GM11168 (cell line): ENCODE data around the gene MUTYH.
"Not testable (repeated sequence)": the region's sequence is repeated elsewhere in the genome, so short reads cannot be mapped to it uniquely, and the experiment has no call there.

Experiments
- in situ Hi-C: fragments of 300-500 bp; cut with MboI; formaldehyde crosslinking; loops from one replicate; pipeline ENCODE4 v1.12.0; 2022; ENCODE audit warnings: low sequenced_read_pairs; ENCODE audit not compliant: unreplicated experiment

The MUTYH gene

DNA sequence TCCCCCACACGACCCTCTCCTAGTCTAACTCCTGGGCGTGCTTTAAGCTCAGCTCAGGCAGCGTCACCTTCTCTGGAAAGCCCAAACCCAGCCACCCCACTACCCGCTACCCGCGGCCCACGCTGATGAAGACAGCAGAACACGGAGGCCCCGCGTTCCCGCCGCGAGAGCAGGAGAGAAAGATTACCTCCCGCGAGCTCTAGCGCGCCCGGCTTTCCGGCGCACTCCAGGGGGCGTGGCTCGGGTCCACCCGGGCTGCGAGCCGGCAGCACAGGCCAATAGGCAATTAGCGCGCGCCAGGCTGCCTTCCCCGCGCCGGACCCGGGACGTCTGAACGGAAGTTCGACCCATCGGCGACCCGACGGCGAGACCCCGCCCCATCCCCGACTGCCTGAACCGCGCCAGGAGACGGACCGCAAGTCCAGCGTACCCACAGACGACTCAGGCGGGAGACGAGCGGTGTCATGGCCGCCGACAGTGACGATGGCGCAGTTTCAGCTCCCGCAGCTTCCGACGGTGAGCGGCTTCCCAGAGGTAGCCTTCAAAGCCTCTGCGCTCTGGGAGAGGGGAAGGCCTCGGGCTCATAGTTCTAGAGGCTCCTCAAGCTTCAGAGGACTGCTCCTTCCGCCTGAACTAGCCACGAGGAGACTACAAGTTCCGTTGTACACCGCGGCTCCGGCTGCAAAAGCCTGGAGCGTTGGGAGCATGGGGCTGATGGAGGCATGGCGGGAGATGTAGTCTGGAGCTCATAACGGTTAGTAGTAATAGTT is at the start of gene MUTYH, which contains the start of gene TOE1:
Gene MUTYH, minus strand, starts transcription at position 652 of the 770 bp plus-strand sequence. CDS start 5,935 bp downstream, outside the sequence.
Gene TOE1, plus strand, starts transcription at position 382 of the 770 bp plus-strand sequence. Its CDS starts 83 bp downstream, at position 465.
- in situ Hi-C loops: no loop called here

DNA sequence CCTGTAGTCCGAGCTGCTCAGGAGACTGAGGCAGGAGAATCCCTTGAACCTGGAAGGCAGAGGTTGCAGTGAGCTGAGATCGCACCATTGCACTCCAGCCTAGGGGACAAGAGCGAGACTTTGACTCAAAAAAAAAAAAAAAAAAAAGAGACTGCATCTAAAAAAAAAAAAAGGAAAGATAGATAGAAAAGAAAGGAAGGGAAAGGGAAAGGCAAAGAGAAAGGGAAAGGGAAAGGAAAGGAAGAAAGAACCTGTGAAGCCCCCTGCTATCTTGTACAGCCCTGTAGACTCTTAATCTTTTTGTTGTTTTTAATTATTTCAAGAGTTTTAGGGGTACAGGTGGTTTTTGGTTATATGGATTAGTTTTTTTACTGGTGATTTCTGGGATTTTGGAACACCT is 46.0 kb upstream of the MUTYH start:
- in situ Hi-C loops: no loop called here

DNA sequence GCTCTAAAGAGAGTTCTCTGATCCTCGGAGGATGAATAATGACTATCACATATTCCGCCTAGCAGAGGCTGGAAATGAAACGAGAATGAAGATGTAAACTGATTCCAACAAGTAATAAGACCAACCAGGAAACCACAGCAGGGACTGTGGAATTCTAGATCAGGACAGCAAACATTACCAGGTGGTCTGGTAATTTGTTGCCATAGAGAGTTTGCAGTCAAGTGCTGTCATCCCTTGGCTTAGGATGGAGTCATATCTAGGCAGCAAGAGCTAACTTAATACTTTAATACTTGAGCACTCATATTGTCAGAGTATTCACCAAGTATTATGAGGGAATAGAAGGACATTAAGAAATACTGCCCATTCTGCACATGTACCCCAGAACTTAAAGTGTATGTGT is 45.1 kb upstream of the MUTYH start:
- in situ Hi-C loops: no loop called here

DNA sequence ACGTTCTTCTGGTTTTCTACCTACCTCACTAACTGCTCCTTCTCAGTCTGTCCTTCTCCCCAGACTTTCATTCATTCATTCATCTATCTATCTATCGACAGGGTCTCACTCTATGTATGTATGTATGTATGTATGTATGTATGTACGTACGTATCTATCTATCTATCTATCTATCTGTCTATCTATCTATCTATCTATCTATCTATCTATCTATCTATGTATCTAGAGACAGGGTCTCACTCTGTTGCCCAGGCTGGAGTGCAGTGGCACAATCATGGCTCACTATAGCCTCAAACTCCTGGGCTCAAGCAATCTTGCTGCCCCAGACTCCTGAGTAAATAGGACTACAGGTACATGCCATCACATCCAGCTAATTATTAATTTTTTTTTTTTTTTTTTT is 44.0 kb upstream of the MUTYH start:
- in situ Hi-C loops: not testable (repeated sequence)

DNA sequence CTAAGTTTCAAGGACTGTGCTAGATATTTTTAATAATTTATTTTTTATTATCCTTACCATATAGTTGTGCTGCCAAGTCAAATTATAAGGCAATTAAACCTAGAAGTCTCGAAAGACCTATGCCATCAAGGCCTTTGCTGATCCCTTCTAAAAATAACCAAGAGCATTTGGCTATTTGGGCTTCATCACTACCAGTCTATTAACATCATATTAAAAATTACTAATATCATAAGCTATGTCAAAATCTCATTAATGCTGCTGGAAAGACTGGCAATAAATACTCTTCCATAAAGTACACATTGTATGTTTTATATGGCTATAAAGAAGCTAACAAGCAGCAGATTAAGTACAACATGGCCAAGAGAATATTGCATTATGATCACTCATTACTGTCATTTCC is 43.0 kb upstream of the MUTYH start:
- in situ Hi-C loops: no loop called here

DNA sequence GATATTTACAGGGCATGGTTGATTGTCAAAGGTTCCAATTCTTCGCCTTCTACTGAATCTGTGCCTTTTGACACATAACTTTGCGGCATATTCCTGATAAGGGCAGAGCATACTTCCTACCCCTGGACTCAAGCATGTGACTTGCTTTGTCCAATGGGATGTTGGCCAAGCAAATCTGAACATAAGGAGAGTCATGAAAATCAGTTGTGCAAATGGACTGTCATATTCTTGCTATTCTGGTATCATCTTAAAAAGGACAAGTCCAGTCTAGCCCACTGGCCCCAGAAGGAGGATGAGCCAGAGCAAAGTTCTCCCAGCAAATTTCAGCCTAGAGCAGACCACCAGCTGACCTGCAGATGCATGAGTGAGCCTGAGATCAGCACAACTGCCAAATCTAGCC is 41.0 kb upstream of the MUTYH start:
- in situ Hi-C loops: no loop called here

DNA sequence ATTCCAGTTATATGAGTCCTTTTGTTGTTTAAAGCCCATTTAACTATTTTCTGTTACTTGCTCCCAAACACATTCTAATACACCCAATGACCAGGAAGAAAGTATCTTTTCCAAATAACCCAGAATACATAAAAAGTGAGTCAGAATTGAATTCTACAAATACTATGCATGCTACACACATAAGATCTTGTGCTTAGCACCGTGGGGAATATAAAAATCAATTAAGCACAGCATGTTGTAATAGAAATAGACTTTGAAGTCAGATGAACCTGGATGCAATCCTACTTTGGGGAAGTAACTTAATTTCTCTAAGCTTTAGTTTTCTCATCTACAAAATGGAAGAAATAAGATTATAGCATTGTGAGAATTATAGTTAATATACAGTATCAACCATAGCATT is 40.5 kb upstream of the MUTYH start:
- in situ Hi-C loops: no loop called here

DNA sequence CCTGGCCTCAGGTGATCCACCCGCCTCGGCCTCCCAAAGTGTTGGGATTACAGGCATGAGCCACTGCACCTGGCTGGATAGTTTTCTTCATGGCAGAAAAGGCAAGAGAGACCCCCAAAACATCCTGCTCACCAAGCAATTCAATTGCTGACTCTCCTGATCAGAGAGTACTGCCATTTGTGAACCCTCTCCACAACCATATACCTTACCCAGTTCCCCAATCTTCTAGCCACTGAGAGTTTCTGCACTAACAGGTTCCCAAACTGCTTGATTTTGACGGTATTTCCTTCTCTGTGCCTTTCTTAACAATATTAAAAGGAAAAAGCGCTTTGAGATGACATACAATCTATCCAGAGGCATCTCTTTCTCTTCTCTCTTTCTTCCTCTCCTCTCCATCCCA is 39.9 kb upstream of the MUTYH start:
- in situ Hi-C loops: no loop called here

DNA sequence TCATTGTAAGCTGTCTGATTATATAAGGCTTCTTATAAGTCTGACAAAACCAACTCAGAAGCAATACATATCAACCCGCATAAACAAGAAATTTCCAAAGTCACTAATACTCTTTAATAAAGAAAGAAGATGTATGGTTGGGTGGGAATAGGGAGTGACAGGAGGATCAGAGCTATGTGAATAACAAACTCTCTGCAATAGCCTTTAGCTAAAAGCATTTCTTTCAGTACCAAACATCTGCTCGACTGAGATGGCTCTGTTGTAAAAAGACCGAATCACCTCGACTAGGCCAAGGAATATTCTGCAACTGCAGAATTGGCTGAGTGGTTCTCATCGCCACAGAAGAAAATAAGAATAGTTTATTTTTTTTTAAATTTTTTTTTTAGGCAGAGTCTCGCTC is 39.3 kb upstream of the MUTYH start:
- in situ Hi-C loops: no loop called here

DNA sequence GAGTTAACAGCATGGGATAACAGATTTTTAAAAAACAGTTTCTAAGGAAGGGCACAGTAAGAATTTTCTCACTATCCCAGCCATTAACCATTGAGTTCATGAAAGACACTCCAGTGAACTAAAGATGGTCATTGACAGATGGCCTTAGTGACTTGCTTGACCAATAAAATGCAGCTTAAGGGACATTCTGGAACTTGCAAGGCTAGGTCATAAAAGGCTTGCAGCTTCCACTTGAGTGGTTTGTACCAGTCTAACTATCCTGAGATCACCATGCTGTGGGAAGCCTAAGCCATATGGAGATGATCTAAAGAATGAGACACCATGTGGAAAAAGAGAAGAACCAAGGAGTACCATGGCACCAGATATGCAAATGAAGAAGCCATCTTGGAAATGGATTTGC is 37.9 kb upstream of the MUTYH start:
- in situ Hi-C loops: no loop called here

DNA sequence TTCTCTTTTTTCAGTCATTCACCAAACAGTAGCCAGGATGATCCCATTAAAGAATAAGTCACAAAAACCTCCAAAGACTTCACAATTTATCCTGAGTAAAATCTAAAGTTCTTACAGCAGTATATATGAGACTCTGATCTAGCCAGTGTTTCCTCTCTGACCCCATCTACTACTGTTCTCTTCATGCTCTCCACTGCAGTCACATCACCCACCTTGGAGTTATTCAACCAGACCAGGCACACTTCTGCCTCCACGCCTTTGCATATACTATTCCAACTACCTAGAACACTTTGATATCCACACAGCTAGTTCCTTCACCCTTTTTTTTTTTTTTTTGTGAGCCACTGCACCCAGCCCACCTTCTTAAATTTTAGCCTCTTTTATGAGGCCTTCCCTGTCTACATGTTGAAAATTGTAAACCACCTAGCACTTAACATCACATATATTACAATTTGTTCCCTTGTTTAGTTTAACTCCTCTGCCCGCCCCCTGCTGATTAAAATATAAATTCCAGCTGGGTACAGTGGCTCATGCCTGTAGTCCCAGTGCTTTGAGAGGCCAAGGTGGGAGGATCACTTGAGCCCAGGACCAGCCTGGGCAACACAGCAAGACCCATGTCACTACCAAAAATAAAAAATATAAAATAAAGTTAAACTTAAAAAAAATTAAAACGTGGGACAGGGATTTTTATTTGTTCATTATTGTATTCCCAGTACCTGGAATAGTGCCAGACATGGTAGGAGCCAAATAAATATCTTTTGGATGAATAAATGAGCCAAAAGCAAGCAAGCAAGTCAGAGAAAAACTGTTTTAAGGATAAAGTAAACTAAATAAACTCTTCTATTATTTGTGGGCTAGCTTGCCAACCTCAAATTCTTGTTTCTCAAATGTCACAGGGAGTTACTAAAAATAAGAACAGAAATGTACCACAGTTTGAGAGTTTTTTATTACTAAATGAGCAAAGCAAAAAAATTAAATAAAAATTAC is 35.2 kb upstream of the MUTYH start:
- in situ Hi-C loops: no loop called here

DNA sequence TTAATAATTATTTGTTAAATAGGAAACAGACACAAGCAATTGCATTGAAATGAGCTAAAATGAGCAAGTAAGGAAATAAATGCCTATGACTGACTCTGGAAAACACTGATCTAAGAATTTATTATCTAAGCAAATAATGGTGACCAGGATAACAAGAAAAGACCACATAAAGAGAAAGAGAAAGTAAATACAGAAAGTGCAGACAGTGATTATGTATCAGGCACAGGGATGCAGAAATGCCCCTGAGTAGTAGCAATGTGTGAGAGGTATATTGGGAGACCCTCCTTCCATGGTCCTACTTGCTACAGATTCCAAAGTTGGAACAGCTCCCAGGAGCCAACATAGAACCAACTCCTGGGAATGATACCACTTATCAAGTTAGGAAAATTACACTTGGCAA is 33.3 kb upstream of the MUTYH start:
- in situ Hi-C loops: no loop called here

DNA sequence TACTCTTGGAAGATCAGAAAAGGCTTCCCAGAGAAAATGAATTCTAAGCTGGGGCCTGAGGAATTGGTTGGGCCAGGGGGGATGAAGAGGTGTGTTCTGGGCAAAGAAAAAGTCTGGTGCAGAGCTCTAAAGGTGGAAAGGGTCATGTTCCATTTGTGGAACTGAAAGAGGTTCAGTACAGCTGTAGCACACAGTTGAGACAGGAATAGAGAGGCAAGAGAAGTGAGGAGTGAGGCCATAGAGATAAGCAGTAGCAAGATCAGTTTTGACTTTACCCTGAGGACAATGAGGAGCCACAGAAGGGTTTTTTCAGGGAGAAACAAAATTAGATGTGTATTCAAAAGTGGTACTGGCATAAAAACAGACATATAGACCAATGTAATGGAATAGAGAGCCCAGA is 30.3 kb upstream of the MUTYH start:
- in situ Hi-C loops: no loop called here

DNA sequence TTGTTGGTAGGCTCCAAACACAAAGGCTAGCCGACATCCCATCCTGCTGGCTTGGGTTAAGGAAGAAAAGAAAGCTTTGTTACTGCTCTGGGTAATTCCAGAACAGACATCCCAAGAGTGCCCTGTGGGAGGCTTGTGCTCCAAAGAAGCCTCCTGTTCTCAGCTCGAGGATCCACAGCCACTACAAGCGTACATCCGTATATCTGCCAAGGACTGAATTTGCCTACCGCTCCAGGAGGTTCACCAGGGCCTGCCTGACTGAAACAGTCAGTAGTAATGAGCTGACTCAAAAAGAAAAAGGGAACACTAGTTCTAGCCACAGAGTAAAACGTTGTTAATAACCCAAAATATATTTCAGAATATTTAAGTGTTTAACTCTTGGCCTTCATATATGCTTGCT is 24.8 kb upstream of the MUTYH start:
- in situ Hi-C loops: no loop called here

DNA sequence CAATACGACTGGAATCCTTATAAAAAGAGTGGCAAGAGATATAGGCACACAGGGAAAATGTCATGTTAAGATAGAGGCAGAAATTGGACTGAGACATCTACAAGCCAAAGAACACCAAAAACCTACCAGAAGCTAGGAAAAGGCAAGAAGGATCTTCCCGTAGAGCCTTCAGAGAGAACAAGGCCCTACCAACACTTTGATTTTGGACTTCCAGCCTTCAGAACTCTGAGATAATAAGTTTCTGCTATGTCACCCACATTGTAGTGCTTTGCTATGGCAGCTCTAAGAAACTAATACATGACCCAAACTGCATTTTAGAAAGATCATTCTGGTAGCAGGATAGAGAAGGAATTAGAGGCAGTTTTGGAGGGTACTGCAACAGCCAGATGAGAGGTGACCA is 24.1 kb upstream of the MUTYH start:
- in situ Hi-C loops: no loop called here

DNA sequence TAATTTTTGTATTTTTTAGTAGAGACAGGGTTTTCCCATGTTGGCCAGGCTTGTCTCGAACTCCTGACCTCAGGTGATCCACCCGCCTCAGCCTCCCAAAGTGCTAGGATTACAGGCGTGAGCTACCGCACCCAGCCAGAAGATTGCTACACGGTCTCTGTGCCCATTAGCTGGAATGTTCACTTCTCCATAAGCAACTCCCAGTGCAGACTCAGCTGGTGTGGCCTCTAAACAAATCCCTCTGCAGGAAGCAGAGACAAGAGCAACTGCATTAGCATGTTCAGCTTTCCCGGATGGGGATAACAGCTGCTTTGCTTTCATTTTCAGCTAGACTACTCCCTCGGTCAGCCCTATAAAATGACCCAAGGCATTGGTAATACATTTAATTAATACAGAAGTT is 20.7 kb upstream of the MUTYH start:
- in situ Hi-C loops: not testable (repeated sequence)

DNA sequence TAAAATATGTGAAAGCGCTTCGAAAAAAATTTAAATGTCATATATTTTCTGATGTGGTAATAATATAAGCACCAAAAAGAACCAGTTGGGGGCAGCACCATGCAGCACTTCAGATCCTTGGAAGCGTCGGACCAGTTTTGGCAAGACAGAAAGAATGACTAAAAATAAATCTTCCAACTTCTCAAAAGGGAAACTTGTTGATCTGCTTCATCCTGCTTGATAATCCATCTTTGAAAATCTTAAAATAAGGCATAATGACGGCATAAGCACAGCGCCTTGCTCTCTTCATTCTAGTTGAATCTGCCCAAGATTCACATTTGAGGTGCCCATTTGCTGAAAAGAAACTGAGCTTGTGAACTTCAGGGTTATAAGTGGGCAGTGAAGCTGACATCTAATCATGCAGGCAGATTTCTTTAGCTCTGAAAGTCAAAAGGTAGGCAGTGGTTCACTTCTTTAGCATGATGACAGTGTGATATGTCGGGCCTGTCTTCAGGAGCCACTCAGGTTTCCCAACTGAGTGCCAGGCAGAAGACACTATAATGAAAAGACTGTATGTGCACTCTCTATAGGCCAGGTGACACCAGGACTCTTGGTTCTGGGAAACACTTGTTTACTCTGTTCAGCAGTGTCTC is 19.8 kb upstream of the MUTYH start:
- in situ Hi-C loops: loop anchor here (5.0 kb wide), 1 partner anchor 207 kb away; no protein-coding TSS in a partner anchor

DNA sequence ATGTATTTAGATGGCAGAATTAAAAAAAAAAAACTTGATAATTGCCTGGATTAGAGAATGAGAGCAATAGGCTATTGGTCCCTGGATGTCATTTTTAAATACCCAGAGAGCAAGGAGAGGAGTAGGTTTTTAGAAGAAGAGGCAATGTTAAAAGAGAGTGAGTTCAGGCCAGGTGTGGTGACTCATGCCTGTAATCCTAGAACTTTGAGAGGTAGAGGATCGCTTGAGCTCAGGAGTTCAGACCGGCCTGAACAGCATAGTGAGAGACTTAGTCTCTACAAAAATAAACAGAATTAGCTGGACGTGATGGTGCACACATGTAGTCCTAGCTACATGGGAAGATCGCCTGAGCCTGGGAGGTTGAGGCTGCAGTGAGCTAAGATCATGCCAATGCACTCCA is 15.9 kb upstream of the MUTYH start:
- in situ Hi-C loops: loop anchor here (5.0 kb wide), 1 partner anchor 211 kb away; no protein-coding TSS in a partner anchor

DNA sequence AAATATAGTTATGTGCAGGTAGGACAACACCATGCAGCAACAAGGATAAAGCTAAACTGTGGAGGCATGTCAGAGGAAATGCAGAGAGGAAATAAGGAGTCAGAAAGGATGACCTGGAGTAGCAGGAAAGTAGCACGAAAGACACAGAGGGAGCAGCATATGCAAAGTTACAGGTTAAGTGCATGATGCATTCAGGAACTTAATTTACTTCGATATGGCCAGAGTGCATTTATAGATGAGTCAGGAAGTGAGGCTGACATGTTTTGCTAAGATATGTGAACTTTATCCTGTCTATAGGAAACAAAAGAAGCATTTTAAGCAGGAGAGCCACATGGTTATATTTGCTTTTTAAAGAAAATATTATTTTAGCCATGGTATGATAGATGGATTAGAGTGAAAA is 15.4 kb upstream of the MUTYH start:
- in situ Hi-C loops: loop anchor here (5.0 kb wide), 1 partner anchor 212 kb away; no protein-coding TSS in a partner anchor

DNA sequence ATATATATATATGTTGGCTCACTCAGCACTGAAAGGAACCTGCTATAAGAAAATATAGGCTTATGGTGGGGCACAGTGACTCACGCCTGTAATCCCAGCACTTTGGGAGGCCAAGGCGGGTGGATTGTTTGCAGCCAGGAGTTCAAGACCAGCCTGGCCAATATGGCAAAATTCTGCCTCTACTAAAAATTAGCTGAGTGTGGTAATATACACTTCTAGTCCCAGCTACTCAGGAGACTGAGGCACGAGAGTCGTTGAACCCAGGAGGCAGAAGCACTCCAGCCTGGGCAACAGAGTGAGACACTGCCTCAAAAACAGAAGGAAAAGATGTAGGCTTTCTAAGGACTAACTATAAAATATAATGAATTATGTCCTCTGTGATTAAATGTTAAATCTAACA is 14.6 kb upstream of the MUTYH start:
- in situ Hi-C loops: loop anchor here (5.0 kb wide), 2 partner anchors 137 to 212 kb away; partner anchors contain the start of gene TESK2
